GM21367 (cell line): Measurements from ENCODE around the gene SCD.
A peak's percentile ranks its signal among the peaks of the same experiment; 100 is the strongest.
"Not testable (repeated sequence)": the region's sequence is repeated elsewhere in the genome, so short reads cannot be mapped to it uniquely, and the experiment has no call there.

Experiments used
- ATAC-seq: cut with Tn5 transposase; IDR thresholded peaks from one replicate; pipeline ENCODE4 v1.9.1; 2021; ENCODE audit not compliant: unreplicated experiment

SCD gene

DNA sequence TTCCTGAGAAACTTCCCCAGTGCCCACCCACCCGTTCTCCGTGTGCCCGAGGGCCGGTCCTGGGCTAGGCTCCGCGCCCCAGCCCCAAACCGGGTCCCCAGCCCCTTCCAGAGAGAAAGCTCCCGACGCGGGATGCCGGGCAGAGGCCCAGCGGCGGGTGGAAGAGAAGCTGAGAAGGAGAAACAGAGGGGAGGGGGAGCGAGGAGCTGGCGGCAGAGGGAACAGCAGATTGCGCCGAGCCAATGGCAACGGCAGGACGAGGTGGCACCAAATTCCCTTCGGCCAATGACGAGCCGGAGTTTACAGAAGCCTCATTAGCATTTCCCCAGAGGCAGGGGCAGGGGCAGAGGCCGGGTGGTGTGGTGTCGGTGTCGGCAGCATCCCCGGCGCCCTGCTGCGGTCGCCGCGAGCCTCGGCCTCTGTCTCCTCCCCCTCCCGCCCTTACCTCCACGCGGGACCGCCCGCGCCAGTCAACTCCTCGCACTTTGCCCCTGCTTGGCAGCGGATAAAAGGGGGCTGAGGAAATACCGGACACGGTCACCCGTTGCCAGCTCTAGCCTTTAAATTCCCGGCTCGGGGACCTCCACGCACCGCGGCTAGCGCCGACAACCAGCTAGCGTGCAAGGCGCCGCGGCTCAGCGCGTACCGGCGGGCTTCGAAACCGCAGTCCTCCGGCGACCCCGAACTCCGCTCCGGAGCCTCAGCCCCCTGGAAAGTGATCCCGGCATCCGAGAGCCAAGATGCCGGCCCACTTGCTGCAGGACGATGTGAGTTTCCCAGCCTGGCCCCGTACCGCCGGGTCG lies at the start of gene SCD:
TSS of gene SCD (plus strand) at position 469 of the 803 bp plus-strand sequence. CDS start at position 741, 272 bp downstream.
- peak; percentile 82 for ATAC-seq

DNA sequence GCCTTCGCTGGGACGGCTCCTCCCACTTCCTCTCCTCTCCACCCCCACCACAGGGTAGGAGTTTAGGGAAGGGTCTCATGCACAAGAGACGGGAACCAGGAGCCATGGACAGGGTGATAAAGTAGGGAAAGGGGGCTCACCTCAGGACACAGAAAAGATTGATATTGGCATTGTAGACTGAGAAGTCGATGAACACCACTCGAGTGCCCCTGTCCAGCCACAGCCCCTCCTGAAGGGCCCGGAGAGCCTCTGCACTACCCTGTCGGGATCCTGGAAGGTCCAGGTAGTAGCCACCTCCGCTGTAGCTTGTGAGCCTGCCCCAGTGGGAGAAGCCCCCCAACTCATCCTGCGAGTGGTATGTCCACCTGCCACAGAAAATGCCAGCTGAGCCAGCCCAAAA lies 49.8 kb upstream of the SCD start:
- ATAC-seq, result no peak

DNA sequence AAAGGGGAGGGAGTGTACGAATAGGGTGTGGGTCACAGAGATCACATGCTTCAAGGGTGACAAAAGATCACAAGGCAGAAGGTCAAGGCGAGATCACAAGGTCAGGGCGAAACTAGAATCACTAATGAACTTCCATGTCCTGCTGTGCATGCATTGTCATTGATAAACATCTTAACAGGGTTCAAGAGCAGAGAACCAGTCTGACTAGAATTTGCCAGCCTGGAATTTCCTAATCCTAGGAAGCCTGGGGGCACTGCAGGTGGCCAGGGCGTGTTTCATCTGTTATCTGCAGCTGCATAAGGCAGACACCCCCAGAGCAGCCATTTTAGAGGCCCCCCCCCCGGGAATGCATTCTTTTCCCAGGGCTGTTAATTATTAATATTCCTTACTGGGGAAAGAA lies 45.9 kb upstream of the SCD start:
- ATAC-seq, result not testable (repeated sequence)

DNA sequence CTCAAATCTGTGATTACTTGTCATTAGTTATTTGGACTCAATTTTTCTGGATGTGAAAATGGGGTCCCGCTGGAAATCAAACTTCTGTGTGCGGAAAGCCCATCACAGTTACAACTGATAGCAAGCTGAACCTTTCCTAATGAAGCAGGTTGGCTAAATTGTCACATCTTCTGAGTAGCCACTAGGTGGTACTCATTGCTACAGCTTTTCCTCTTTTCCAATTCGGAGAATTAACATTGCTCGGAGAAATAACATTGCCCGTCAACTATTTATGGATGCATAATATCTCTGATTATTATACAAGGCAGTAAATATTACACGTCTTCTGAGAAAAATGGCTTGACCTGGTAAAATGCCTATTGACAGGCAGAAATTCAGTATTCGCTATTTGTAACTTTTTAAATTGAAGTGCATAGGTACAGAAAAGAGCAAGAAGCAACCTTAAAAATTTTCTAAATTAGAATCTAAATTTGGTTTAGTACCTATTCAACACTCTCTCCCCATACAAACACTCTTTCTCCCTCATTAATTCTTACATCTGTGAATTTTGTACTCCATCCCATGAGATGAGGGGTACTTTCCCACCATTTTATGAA lies 43.2 kb upstream of the SCD start:
- no peak for ATAC-seq

DNA sequence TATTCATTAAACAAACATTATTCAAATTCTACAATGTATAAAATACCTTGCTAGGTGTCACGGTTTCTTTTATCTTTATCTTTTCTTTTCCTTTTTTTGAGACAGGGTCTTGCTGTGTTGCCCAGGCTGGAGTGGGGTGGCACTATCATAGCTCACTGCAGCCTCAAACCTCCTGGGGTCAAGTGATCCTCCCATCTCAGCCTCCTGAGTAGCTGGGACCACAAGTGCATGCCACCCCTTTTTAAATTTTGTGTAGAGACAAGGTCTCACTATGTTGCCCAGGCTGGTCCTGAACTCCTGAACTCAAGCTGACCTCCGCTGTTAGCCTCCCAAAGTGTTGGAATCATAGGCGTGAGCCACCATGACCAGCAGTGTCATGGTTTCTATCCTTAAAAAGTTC lies 42.6 kb upstream of the SCD start:
- ATAC-seq, result no peak

DNA sequence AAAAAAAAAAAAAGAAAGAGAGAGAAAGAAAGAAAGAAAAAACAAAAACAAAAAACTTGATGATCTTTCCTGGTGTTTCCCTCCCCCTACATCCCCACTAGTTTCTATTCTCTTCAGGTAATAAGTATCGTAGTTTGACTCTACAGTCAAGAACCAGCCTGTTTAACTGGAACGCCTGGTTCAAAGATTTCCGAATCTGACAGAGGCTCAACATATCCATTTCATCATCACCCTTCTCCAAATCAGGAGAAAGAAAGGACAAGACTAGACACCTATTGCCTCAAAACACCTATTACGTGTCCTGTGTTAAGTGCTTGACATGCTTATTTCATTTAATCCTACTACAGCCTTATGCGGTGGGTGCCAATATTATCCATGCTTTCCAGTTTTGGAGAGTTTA lies 40.2 kb upstream of the SCD start:
- no peak for ATAC-seq

DNA sequence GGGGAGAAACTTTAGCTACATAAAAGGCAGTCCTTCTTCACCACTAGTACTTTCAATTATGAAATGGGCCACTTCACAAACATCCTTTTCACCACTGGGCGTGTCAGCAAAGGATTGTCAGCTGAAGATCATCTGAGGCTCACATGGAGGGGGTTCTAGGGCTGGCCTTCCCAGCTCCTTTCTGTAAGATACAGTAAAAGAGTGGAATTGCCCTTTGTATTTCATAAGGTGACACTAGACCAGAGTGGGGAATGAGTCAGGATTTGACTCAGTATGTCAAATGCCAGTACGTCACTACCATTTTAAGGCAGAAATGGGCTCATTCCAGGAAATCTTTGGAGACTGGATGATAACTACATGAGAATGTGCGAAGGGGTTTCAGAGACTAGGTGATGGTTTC lies 39.3 kb upstream of the SCD start:
- ATAC-seq, result no peak

DNA sequence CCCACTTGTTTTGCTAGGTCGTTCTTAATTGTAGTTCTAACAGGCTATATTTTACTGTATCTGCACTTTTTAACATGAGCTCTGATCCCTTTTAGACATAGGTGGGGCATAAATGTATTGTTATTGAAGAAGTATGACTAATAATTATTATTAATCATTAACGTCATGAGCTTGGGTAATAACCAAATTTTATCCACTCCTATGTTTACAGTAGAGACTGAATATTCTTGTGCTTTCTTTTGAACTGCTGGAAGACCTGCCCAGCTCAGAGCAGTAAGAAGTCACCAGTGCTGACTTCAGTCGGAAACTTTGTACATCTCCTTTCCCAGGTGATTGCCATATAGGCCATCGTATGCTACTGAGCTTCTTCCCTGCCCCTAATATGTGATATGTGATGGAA lies 35.7 kb upstream of the SCD start:
- no peak for ATAC-seq

DNA sequence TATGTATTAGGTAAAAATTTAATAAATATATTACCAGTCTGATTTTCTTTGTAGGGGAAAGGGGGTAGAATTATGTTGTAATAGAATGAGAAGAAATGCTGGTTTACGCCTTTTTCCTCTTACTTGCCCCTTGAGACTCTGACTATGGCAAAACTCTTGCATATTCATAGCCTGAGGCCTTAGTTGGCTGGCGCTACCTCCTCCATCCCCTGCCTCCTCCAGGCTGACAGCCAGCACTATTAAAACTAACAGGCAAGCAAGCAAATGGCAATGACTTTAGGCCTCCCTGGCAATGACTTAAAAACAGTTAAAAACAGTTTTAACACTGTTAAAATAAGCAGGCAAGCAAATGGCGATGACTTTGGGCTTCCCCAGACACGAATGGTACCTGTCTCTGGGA lies 31.4 kb upstream of the SCD start:
- no peak for ATAC-seq

DNA sequence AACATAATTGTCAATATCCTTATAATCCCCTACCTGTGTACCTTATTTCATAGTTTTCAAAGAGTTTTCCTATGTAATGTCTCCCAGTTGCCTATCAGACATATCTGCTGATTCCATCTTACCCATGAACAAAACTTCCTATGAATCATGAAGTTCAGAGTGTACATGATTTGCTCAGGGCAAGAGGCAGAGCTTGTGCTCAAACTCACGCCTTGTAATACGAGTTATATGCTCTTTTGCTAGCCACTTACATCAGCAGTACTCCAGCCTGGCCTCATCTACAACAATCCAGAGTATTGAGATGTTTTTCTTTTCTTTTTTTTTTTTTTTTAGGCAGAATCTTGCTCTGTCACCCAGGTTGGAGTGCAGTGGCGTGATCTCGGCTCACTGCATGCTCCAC lies 28.8 kb upstream of the SCD start:
- ATAC-seq, result no peak

DNA sequence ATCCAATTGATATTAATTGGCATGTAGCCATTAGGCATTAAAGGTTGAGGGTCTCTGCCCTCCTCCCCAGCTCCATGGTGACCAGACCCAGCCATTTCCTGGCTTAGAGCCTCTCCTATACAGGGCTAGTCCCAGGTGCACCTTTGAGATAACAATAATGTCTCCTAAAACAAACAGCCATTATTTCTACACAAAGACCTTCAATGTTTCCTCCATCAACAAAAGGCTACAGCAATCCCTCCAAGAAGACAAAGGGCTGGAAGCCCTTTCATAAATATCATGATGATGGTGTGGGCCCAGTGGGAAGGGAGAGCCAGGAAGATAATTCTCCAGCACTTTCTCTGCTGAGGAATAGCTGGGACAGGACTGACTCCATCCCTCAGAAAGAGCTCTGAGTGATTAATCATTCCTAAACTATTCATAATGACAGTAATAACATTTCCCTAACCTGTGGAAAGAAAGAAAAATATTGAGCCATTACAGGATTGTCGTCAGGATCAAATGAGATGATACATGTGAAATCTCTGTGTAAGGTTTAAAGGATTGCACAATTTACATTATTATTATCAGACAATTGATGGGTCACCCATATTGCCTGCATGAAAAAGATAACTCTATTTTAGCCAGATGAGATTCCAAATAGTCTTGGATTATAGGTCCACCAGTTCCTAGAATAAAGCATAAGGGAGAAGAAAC lies 27.2 kb upstream of the SCD start:
- ATAC-seq, result no peak

DNA sequence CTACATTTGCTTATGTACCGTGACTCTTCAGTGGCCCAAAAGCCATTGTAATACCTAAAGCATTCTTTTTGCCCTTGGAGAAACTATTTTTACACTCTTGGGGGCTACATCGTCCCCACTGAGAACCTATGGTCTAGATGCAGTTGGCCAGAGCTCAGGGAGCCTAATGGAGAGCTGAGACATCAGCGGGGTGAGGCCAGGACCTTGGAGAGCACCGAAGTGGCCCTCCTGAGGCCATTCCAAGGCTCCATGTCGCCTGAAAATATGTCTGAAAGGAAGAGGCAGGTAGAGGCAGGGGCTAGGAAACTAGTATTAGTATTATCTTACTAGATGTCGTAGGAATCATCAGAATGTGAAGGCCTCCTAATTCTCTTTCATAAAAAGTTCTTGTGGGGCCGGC lies 21.9 kb upstream of the SCD start:
- no peak for ATAC-seq

DNA sequence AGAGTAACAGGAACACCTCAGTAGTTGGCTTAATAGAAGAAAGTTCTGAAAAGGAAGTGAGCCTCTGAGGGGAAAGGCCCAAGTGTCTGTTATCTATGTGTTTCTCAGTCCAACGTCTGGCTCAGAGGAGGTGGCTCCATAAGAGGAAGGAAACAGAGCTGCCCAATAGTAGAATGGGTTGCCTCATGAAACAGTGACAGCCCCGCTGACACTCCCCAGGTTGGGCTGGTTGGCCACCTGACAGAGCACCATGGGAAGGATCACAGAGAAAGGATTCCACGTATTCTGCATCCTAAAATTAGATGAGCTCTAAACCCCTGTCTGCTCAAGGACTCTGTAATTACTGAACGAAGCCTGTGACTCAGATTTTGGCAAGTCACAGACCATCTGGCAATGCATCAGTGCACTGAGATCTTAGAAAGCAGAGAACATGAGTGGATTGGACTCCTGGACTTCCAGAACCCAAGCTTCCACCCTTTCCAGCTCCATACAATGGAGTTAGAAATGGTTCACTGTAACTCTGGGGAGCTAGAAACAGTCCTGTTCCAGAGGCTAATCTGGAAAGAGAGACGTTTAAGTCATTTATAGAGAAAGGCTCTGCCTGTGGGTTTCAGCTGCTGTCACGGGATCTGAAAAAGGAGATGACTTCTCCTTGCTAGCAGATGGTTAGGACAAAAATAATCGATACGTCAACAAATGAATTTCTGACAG lies 19.9 kb upstream of the SCD start:
- ATAC-seq, result peak; percentile 97

DNA sequence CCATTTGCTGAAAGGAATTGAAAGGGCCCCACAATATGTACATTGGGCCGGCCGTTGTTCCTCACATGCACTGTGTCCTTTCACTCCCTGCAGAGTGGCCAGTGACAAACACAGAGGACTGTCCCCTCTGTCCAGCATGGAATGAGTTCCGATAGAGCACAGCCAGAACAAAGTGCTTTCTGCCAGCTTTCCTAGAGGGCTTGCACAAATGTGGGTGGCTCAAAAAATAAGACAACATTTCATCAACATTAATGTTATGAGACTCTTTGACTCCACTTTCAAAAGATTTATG lies 19.4 kb upstream of the SCD start:
- no peak for ATAC-seq

DNA sequence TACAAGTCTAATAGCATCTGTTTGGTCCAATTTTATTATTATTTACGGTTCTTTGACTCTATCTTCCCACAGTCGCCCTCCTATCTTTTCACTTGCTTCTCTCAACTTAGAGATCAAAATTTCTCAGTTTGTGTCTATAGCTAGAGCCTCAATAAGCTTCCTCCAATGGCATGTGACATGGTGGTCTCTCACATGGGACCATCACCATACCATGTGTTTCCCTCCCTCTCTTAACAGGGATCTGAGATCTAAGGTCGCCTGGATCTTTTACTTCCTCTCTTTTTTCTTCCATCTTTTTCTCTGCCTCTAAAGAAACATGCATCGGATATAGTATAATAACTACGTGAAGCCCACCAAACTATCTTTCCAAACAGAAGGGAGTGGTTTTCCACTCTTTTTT lies 18.8 kb upstream of the SCD start:
- no peak for ATAC-seq

DNA sequence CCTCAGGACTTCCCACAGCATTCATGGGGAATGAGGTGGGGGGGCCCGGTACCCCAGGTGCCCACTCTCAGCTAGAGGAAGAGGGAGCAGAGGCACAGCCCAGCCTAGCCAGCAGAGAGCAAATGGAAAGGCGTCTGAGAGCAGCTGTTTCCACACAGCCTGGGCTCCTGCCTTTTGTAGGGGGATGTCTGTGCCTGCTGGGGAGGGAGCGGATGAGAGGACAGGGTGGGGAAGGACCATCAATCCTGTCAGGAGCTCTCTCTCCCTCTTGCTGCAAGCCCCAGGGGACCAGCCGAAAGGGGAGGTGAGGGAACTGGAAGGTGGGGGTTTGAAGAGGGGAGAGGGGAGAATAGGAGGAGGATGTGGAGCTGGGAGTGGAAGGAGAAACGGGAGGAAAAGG lies 17.0 kb upstream of the SCD start, which contains the start of gene PKD2L1:
TSS of gene PKD2L1 (minus strand) at position 150 of the 400 bp plus-strand sequence. CDS start at position 25, 125 bp downstream.
- no peak for ATAC-seq

DNA sequence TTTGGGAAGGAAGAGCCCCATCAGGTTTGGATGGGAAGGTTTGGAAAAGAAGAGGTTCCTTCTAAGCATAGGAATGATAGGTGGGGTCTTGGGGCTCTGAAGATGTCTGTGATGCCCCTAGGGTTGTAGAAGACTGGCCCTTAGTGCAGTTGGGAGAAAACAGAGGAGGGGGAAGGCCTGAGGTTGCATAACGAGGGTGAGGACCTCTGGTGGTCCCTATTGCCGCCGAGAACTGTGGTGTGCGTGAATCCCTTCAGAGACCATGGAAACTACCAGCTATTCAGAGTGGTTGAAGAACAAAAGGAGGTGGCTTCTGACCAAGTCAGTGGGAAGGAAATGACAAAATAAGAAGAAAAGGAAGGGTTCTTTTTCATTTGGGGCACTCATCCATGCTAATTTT lies 13.9 kb upstream of the SCD start:
- ATAC-seq, result no peak

DNA sequence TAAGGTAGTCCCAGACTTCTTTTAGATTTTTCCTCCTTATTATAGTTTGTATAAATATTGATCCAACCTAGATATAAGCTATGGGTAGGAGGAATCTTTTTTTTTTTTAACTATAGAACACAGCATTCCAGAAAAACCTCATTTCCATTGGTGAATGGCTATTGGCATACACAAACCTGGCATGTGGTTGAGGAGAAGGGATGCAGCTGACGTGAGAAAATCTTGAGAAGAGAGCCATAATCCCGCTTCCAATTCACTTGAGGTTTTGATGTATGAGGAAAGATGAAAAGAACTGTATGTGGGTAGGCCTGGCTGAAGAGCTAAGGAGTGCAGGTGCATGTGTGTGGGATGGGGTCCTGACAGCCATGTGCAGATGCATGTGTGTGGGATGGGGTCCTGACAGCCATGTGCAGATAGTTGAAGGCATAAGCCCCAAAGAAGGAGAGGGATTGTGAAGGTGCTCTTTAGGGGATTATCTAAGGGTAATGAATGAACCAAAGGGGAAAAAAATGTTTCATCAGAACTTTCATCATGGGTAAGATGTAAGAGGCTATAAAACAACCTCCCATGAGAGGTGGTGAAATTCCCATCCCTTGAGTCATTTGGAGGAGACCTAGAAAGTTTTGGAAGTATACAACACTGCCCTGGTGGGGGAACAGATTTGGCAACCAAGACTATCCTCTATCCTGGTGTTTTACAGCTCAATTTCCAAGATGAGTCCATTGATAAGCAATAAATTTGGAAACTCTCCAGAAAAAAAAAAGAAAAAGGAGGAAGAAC lies 13.2 kb upstream of the SCD start:
- no peak for ATAC-seq

DNA sequence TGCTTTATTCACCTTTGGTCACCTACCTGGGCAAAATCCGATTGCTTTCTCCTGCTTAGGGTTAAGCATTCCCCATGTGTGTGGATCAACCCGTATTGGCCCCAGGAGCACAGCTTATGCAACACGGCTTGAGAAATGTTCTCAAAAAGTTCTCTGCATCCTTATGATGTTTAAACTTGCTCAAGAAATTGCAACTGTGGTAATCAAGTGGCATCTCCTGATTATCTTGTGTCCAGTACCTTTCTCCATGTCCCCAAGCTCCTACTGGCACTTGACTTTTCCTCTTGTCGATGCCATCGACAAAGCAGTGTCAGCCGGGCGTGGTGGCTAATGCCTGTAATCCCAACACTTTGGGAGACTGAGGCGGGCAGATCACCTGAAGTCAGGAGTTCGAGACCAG lies 12.3 kb upstream of the SCD start:
- no peak for ATAC-seq

DNA sequence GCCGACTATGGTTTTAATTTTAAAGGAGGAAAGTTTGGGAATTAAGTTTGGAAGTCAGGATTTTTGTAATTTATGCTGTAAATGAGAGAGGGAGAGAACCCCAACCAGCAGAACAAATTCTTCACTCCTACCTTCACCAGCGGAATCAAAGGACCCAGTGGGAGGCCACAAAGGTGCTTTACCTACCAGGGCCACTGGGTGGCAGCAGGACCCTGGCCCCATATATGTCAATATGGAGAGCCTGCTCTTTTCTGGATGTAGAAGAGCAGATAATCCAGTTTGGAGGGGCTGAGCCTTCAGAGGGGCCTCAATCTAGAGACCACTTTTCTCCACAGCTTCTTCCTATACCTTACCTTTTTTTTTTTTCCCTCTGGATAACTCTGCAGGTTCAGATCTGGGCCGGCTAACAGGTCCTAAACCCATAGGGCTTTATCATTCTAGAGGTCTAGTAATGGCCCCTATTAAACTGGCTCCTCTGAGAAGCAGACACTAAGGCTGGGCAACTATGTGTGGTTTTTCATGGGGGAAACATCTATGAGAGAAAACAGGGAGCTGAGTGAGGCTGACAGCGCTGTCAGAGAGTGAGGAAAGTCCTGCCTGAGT lies 8.5 kb upstream of the SCD start:
- ATAC-seq, result no peak

DNA sequence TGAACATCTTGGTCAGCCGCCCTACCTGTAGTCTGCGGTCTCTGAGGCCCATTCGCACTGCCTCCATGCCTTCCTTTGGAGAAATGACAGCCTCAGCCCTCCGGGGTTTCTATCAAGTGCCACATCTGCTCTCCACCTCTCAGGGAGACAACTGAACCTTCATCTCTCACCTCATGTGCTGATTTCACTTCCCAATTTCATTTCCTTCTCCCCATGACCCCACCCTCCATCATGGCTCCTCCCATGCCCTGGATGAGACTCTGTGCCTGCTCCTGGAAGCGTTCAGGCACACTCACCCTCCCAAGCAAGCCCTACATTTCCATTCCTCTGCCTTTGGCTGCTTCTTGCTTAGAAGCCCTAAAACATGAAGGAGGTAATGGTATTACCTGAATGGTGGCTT lies 7.8 kb upstream of the SCD start:
- ATAC-seq, result peak; percentile 61
